Astrocyte (in vitro differentiated cells and primary cell): ENCODE results near the gene B3GALT4. TPM values are rescaled to one million over a fixed set of nuclear protein-coding genes. Genes with fewer than 3 reads are reported as not detected.

Experiments
- DNase-seq: peaks from one replicate; pipeline ENCODE4 v3.0.0-alpha.2; 2010; ENCODE audit warnings: low read depth
- FAIRE-seq: peaks from 2 replicates; lab custom pipeline; 2011; peaks lifted over from hg19 to GRCh38; lab: Jason Lieb, UNC
- H2AFZ ChIP-seq: 2 replicates; pipeline ENCODE4 v1.6.0; 2012; ENCODE audit warnings: low read depth, low read length, inconsistent platforms
- H3K27ac ChIP-seq: 2 replicates; pipeline ENCODE4 v1.5.1; 2011; ENCODE audit warnings: low read depth, low read length, inconsistent platforms
- H3K27me3 ChIP-seq: 2 replicates; pipeline ENCODE4 v1.6.0; 2011; ENCODE audit warnings: low read length, inconsistent platforms; ENCODE audit not compliant: insufficient read depth
- H3K36me3 ChIP-seq: 2 replicates; pipeline ENCODE4 v1.5.1; 2011; ENCODE audit warnings: low read length, inconsistent platforms; ENCODE audit not compliant: insufficient read depth
- H3K4me1 ChIP-seq: 2 replicates; pipeline ENCODE4 v1.5.1; 2011; ENCODE audit warnings: low read length, inconsistent platforms; ENCODE audit not compliant: insufficient read depth
- H3K4me2 ChIP-seq: 2 replicates; pipeline ENCODE4 v1.6.0; 2012; ENCODE audit warnings: low read length, inconsistent platforms
- H3K4me3 ChIP-seq: 2 replicates; pipeline ENCODE4 v1.5.1; 2011; ENCODE audit warnings: low read depth, mild to moderate bottlenecking, low read length, inconsistent platforms; ENCODE audit not compliant: insufficient read depth
- H3K79me2 ChIP-seq: 2 replicates; pipeline ENCODE4 v1.6.0; 2012; ENCODE audit warnings: mild to moderate bottlenecking, low read length, inconsistent platforms; ENCODE audit not compliant: insufficient read depth
- H3K9ac ChIP-seq: 2 replicates; pipeline ENCODE4 v1.6.0; 2012; ENCODE audit warnings: mild to moderate bottlenecking, low read length, inconsistent platforms
- H3K9me3 ChIP-seq: 2 replicates; pipeline ENCODE4 v1.5.1; 2012; ENCODE audit warnings: low read depth, mild to moderate bottlenecking, low read length, inconsistent platforms; ENCODE audit not compliant: insufficient read depth
- H4K20me1 ChIP-seq: 2 replicates; pipeline ENCODE4 v1.6.0; 2012; ENCODE audit warnings: low read length, inconsistent platforms; ENCODE audit not compliant: insufficient read depth
- H3K27ac Mint-ChIP-seq: one replicate; pipeline ENCODE4 v1.8.0; 2021; ENCODE audit warnings: mild to moderate bottlenecking, mixed read lengths; ENCODE audit not compliant: unreplicated experiment
- H3K27me3 Mint-ChIP-seq: one replicate; pipeline ENCODE4 v1.8.0; 2021; ENCODE audit warnings: low read depth, mixed read lengths; ENCODE audit not compliant: unreplicated experiment
- H3K36me3 Mint-ChIP-seq: one replicate; pipeline ENCODE4 v1.8.0; 2021; ENCODE audit warnings: low read depth, mixed read lengths; ENCODE audit not compliant: unreplicated experiment
- H3K4me1 Mint-ChIP-seq: one replicate; pipeline ENCODE4 v1.8.0; 2021; ENCODE audit warnings: low read depth, mixed read lengths; ENCODE audit not compliant: unreplicated experiment
- H3K4me3 Mint-ChIP-seq: one replicate; pipeline ENCODE4 v1.8.0; 2021; ENCODE audit warnings: mild to moderate bottlenecking, moderate library complexity, mixed read lengths; ENCODE audit not compliant: unreplicated experiment
- H3K9me3 Mint-ChIP-seq: one replicate; pipeline ENCODE4 v1.8.0; 2021; ENCODE audit warnings: mild to moderate bottlenecking, mixed read lengths; ENCODE audit not compliant: unreplicated experiment
- EZH2 ChIP-seq: IDR thresholded peaks from 2 replicates; pipeline ENCODE4 v1.6.1; 2012; ENCODE audit warnings: mild to moderate bottlenecking, low read length, inconsistent platforms; ENCODE audit not compliant: insufficient read depth
- total RNA-seq: library from RNA; stranded (reverse); gene quantifications from 2 replicates; pipeline ENCODE4 v1.2.1, GENCODE V29; 2021
- TF ChIP-seq, protein P1 (sequence below): IDR thresholded peaks from 2 replicates; pipeline ENCODE4 v1.5.1; 2011; ENCODE audit warnings: low read depth, mild to moderate bottlenecking, inconsistent platforms, low read length, moderate library complexity; ENCODE audit not compliant: insufficient read depth

The B3GALT4 gene
- total RNA-seq, 1 donor from 2014 or later: 1.5 TPM

DNA sequence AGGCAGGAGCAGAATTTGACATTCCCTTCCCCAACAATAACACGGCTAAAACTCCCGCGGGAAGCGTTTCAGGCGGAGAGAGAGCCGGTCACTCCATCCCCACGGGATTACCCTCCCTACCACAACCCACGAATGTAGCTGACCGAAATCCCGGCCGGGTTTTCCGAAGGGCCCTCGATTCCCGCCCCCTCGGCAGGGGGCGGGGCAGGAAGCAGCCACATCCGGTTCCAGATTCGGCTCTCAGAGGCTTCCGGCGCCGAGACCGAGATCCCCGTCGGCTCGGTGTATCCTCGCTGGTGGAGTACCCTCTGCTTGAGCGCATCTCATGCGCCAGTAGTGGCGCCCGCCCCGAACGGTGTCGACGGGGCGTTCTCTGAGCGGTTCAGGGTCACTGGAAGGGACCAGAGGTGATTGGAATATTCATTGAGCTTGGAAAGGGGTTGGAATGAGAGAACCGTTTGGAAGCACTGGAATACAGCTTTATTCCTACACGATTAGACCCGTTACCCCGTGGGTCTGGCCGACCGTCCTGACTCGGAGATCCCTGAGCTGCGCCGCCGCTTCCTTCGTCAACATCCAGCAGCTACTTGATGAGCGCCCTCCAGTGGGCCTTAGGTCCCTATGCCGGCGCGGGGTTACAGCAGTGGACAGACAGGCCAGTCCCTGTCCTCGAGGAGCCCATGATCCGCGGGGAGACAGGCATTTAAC lies 22.5 kb downstream of the B3GALT4 start:
- Mint-ChIP-seq H3K27ac (peak overlapping the region; percentile 99), H3K4me1 (peaks cover 7% of the 10 kb centered on the region), H3K36me3 (peaks cover 11% of the 10 kb centered on the region), H3K4me3 (peak overlapping the region; percentile 97), H3K9me3 (no peaks in the 10 kb centered on the region), H3K27me3 (no peaks in the 10 kb centered on the region)
- Histone ChIP-seq H3K27me3 (no peaks in the 10 kb centered on the region), H3K4me2 (peak overlapping the region; percentile 99), H3K36me3 (peaks cover 4% of the 10 kb centered on the region), H4K20me1 (peaks cover 31% of the 10 kb centered on the region), H3K27ac (peak overlapping the region; percentile 87), H3K4me1 (peaks cover 8% of the 10 kb centered on the region), H3K4me3 (peak overlapping the region; percentile 80), H2AFZ (peak overlapping the region; percentile 68), H3K79me2 (peaks cover 36% of the 10 kb centered on the region), H3K9me3 (no peaks in the 10 kb centered on the region), H3K9ac (peak overlapping the region; percentile 92)
- no peak for TF ChIP-seq EZH2
- TF ChIP-seq, protein P1, sequence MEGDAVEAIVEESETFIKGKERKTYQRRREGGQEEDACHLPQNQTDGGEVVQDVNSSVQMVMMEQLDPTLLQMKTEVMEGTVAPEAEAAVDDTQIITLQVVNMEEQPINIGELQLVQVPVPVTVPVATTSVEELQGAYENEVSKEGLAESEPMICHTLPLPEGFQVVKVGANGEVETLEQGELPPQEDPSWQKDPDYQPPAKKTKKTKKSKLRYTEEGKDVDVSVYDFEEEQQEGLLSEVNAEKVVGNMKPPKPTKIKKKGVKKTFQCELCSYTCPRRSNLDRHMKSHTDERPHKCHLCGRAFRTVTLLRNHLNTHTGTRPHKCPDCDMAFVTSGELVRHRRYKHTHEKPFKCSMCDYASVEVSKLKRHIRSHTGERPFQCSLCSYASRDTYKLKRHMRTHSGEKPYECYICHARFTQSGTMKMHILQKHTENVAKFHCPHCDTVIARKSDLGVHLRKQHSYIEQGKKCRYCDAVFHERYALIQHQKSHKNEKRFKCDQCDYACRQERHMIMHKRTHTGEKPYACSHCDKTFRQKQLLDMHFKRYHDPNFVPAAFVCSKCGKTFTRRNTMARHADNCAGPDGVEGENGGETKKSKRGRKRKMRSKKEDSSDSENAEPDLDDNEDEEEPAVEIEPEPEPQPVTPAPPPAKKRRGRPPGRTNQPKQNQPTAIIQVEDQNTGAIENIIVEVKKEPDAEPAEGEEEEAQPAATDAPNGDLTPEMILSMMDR: peak; percentile 50
- FAIRE-seq: no peak
- peak; percentile 82 for DNase-seq

DNA sequence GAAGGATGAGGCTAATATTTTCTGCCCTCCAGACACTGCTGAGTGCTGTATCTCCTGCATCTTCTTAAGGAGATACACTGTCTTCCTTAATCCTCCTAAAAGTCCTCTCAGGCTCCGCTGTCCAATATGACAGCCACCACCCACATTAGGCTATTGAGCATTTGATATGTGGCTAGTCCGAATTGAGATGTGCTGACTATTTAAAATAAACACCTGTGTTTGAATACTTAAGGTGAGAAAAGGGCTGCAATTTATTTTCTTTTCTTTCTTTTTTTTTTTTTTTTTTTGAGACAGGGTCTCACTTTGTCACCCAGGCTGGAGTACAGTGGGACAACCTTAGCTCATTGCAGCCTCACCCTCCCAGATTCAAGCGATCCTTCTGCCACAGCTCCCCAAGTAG lies 25.0 kb downstream of the B3GALT4 start:
- peaks cover 48% of the 10 kb centered on the region for H4K20me1 ChIP-seq
- no peaks in the 10 kb centered on the region for H3K27me3 Mint-ChIP-seq
- no peak overlapping the region for H2AFZ ChIP-seq
- H3K4me3 ChIP-seq: no peak overlapping the region
- H3K36me3 ChIP-seq: peaks cover 4% of the 10 kb centered on the region
- no peaks in the 10 kb centered on the region for H3K27me3 ChIP-seq
- H3K4me1 Mint-ChIP-seq: peaks cover 7% of the 10 kb centered on the region
- FAIRE-seq (no peak), DNase-seq (no peak)
- no peak overlapping the region for H3K9ac ChIP-seq
- no peak overlapping the region for H3K4me3 Mint-ChIP-seq
- no peaks in the 10 kb centered on the region for H3K9me3 ChIP-seq
- H3K27ac ChIP-seq: no peak overlapping the region
- peaks cover 11% of the 10 kb centered on the region for H3K36me3 Mint-ChIP-seq
- H3K4me1 ChIP-seq: peaks cover 8% of the 10 kb centered on the region
- H3K79me2 ChIP-seq: peaks cover 50% of the 10 kb centered on the region
- TF ChIP-seq EZH2: no peak
- TF ChIP-seq, protein P1: no peak
- H3K4me2 ChIP-seq: no peak overlapping the region
- H3K27ac Mint-ChIP-seq: no peak overlapping the region
- no peaks in the 10 kb centered on the region for H3K9me3 Mint-ChIP-seq

DNA sequence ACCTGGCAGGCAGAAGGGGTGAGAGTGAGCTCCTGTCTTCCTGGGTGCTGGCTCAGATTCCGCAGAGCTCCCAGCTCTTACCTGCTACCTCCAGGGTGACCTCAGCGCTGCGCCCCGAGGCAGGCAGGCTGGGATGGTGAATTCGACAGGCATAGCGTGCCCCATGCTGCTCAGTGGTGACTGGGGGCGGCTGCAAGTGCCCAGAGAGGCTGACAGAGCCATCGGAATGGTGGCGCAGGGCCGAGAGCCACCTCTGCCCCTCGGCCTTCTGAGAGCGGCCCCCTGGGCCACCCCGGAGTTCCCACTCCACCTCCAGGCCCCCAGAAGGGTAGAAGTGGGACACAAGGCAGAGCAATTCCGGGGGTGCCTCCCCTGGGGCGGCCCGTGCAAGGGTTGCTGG lies 27.3 kb downstream of the B3GALT4 start:
- peaks cover 7% of the 10 kb centered on the region for H3K4me1 Mint-ChIP-seq
- H3K9me3 Mint-ChIP-seq: no peaks in the 10 kb centered on the region
- Histone ChIP-seq H3K9ac (no peak overlapping the region), H4K20me1 (peaks cover 48% of the 10 kb centered on the region), H3K36me3 (peaks cover 4% of the 10 kb centered on the region), H3K4me1 (no peaks in the 10 kb centered on the region), H3K79me2 (peaks cover 47% of the 10 kb centered on the region), H3K4me3 (no peak overlapping the region), H3K9me3 (no peaks in the 10 kb centered on the region), H3K4me2 (no peak overlapping the region), H2AFZ (no peak overlapping the region), H3K27me3 (no peaks in the 10 kb centered on the region), H3K27ac (no peak overlapping the region)
- FAIRE-seq: no peak
- no peak overlapping the region for H3K27ac Mint-ChIP-seq
- no peaks in the 10 kb centered on the region for H3K27me3 Mint-ChIP-seq
- TF ChIP-seq, protein P1: no peak
- TF ChIP-seq EZH2: no peak
- no peak overlapping the region for H3K4me3 Mint-ChIP-seq
- H3K36me3 Mint-ChIP-seq: peaks cover 11% of the 10 kb centered on the region
- DNase-seq: no peak
